GM13977 (cell line): ENCODE results near the gene GALNTL6.
A peak's percentile ranks its signal among the peaks of the same experiment; 100 is the strongest.

ENCODE experiments used
- DNase-seq: peaks from one replicate; pipeline ENCODE4 v3.0.0; 2012; ENCODE audit warnings: low spot score
- CTCF ChIP-seq: IDR thresholded peaks from 2 replicates; pipeline ENCODE4 v1.5.1; 2012; ENCODE audit warnings: mild to moderate bottlenecking, control low read depth; ENCODE audit not compliant: insufficient read depth; ENCODE audit errors: extremely low read depth, missing control alignments
- in situ Hi-C: fragments of 300-500 bp; cut with MboI; formaldehyde crosslinking; loops from one replicate; pipeline ENCODE4 v1.12.0; 2022; ENCODE audit warnings: low sequenced_read_pairs, low pct_unique_long_range_greater_than_20kb, mixed read lengths, inconsistent platforms; ENCODE audit not compliant: unreplicated experiment

The GALNTL6 gene

GRCh38 chr4:173009129-173009823 lies 1196.1 kb downstream of the GALNTL6 start:
- in situ Hi-C loops, result no loop called here

DNA sequence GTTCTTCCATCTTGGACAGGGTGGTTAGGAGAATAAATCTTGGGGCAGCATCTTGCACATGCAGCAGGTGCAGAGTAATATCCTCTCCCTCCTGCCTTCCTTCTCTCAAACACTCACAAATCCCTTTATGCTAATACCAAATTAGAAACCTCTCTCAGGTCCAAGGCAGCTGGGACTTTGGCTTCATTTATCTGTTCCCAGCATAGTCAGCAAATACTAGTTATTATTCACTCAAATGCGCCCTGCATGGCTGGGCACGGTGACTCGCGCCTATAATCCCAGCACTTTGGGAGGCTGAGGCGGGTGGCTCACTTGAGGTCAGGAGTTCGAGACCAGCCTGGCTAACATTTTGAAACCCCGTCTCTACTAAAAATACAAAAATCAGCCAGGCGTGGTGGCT lies 1199.4 kb downstream of the GALNTL6 start:
- in situ Hi-C loops, result loop anchor here (10.0 kb wide), 1 partner anchor 412 kb away; no protein-coding TSS in a partner anchor
- no peak for TF ChIP-seq CTCF
- no peak for DNase-seq

More at GRCh38 chr4:173009129-173009823, 1196.1 kb downstream of the GALNTL6 start:
- DNase-seq, result no peak
- TF ChIP-seq CTCF, result no peak

GRCh38 chr4:173013232-173013930 lies 1200.2 kb downstream of the GALNTL6 start:
- TF ChIP-seq CTCF, result peak; percentile 64
- DNase-seq, result peak; percentile 53
- in situ Hi-C loops, result loop anchor here (10.0 kb wide), 1 partner anchor 411 kb away; no protein-coding TSS in a partner anchor

DNA sequence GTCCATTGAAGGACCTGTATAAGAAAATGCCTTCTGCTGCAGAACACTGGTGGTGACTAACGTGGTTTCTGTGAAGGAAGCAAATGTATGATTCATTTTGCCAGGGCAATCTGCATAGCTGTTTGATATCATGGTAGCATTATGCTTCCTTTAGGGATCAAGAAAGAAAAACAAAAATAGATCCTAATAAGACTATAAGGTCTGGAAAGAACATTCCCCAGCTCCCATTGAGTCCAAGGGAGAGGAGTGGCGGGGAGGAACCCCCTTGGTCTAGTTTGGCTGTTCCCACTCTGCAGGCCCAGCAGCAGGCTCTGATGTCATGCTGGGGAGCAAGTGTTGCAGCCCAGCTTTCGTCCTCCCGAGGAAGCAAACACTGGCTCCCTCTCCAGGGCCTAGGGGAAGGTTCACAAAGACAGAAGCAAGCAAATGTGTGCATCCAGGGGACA lies 1200.9 kb downstream of the GALNTL6 start:
- DNase-seq, result no peak
- no peak for TF ChIP-seq CTCF
- in situ Hi-C loops, result loop anchor here (10.0 kb wide), 1 partner anchor 411 kb away; no protein-coding TSS in a partner anchor

DNA sequence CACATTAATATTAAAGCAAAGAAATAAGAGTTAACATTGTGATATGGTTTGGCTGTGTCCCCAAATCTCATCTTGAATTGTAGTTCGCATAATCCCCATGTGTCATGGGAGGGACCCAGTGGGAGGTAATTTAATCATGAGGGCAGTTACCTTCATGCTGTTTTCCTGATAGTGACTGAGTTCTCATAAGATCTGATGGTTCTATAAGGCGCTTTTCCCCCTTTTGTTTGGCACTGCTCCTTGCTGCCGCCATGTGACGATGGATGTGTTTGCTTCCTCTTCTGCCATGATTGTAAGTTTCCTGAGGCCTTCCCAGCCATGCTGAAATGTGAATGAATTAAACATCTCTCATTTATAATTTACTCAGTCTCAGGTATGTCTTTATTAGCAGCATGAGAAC lies 1201.6 kb downstream of the GALNTL6 start:
- TF ChIP-seq CTCF, result no peak
- in situ Hi-C loops, result loop anchor here (10.0 kb wide), 1 partner anchor 410 kb away; no protein-coding TSS in a partner anchor
- DNase-seq, result no peak

DNA sequence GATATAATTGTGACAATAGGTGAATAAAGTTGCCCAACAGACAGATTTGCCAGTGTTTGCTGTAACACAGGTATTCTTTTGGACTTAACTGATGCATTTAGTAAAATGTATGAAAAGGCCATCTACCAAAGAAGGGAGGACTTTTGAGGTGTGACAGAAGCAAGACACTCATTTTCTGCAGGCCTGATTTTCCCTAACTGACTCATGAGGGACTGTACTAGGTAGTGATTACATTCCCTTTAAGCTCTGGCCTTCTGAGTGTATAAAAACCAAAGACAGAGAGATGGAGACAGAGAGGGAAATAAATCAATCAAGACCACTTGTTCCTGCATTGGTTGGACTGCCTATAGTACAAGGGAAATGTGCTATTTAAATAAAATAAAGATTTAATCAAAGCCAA lies 1204.6 kb downstream of the GALNTL6 start:
- DNase-seq, result no peak
- in situ Hi-C loops, result loop anchor here (10.0 kb wide), 1 partner anchor 407 kb away; no protein-coding TSS in a partner anchor
- no peak for TF ChIP-seq CTCF
